H1 (cell line): ENCODE results near the gene OPCML. TPM values are rescaled to one million over a fixed set of nuclear protein-coding genes. Genes with fewer than 3 reads are reported as not detected.

Experiments used
- CTCF ChIA-PET: fragments of 300-600 bp; sonication (Branson Sonifier 250); formaldehyde crosslinking; loops from one replicate; lab custom pipeline; 2021; ENCODE audit not compliant: partially characterized antibody; lab: Charles Lee
- POLR2A ChIA-PET: fragments of 300-600 bp; sonication (Branson Sonifier 250); formaldehyde crosslinking; loops from one replicate; lab custom pipeline; 2021; ENCODE audit warnings: inconsistent platforms; ENCODE audit not compliant: partially characterized antibody; lab: Charles Lee
- DNase-seq, 2 experiments: peaks; one replicate each; pipeline versions ENCODE4 v3.0.0 to v3.0.0-alpha.2; 2010 to 2022; ENCODE audit warnings: low spot score in 2 of 2, low read depth in 1 of 2, mixed read lengths in 1 of 2
- FAIRE-seq: peaks from 2 replicates; lab custom pipeline; 2011; peaks lifted over from hg19 to GRCh38; lab: Jason Lieb, UNC
- H2AFZ ChIP-seq: 2 replicates; pipeline ENCODE4 v1.8.1; 2012; ENCODE audit warnings: low read length, inconsistent platforms
- H2AK5ac ChIP-seq: 2 replicates; pipeline ENCODE4 v1.6.1; 2013; ENCODE audit warnings: low read depth, low read length
- H2BK120ac ChIP-seq: replicated peaks from 2 replicates; pipeline ENCODE3; 2013; ENCODE audit warnings: low read depth, low read length, inconsistent platforms
- H2BK12ac ChIP-seq: 2 replicates; pipeline ENCODE4 v1.6.1; 2013; ENCODE audit warnings: low read depth, low read length
- H2BK15ac ChIP-seq: 2 replicates; pipeline ENCODE4 v1.6.1; 2013; ENCODE audit warnings: low read length
- H2BK20ac ChIP-seq: 2 replicates; pipeline ENCODE4 v1.6.1; 2013; ENCODE audit warnings: low read length
- H2BK5ac ChIP-seq: 2 replicates; pipeline ENCODE4 v1.6.1; 2013; ENCODE audit warnings: low read depth, low read length
- H3K14ac ChIP-seq: 2 replicates; pipeline ENCODE4 v1.6.1; 2013; ENCODE audit warnings: inconsistent platforms; ENCODE audit not compliant: insufficient read length
- H3K18ac ChIP-seq: 2 replicates; pipeline ENCODE4 v1.6.1; 2013; ENCODE audit warnings: low read length; ENCODE audit errors: extremely low read depth
- H3K23ac ChIP-seq: 2 replicates; pipeline ENCODE4 v1.6.1; 2013; ENCODE audit warnings: inconsistent platforms; ENCODE audit not compliant: insufficient read length
- H3K23me2 ChIP-seq: 2 replicates; pipeline ENCODE4 v1.6.1; 2013; ENCODE audit warnings: low read depth, low read length
- H3K27ac ChIP-seq: 2 replicates; pipeline ENCODE4 v1.6.1; 2011; ENCODE audit warnings: low read depth, low read length, inconsistent platforms
- H3K27me3 ChIP-seq, 4 experiments: replicated peaks in 1 of 4; 1 replicate in 1 of 4; 2 replicates in 3 of 4; pipeline versions ENCODE4 v1.6.1 to v1.8.1; 2011 to 2013; ENCODE audit warnings: low read length in 3 of 4, mild to moderate bottlenecking in 3 of 4, inconsistent platforms in 2 of 4, mixed read lengths in 2 of 4, moderate library complexity in 1 of 4; ENCODE audit not compliant: control insufficient read depth in 3 of 4, insufficient read depth in 3 of 4; ENCODE audit errors: extremely low read depth in 1 of 4
- H3K36me3 ChIP-seq, 4 experiments: 2 replicates each; pipeline versions ENCODE4 v1.6.1 to v1.8.1; 2011 to 2013; ENCODE audit warnings: mild to moderate bottlenecking in 4 of 4, low read length in 3 of 4, moderate library complexity in 2 of 4, control low read depth in 1 of 4, inconsistent platforms in 1 of 4; ENCODE audit not compliant: insufficient read depth in 4 of 4, control insufficient read depth in 2 of 4
- H3K4ac ChIP-seq: replicated peaks from 2 replicates; pipeline ENCODE3; 2013; ENCODE audit warnings: low read length, low read depth, mixed read lengths, inconsistent platforms; ENCODE audit not compliant: insufficient read length
- H3K4me1 ChIP-seq, 4 experiments: replicated peaks in 1 of 4; 1 replicate in 1 of 4; 2 replicates in 3 of 4; pipeline versions ENCODE4 v1.6.1 to v1.8.1; 2011 to 2013; ENCODE audit warnings: low read length in 3 of 4, inconsistent platforms in 2 of 4, mixed read lengths in 1 of 4; ENCODE audit not compliant: insufficient read depth in 4 of 4, control insufficient read depth in 3 of 4
- H3K4me2 ChIP-seq, 2 experiments: 2 replicates each; pipeline versions ENCODE4 v1.6.1 to v1.8.1; 2011 to 2013; ENCODE audit warnings: low read depth in 2 of 2, low read length in 2 of 2, control low read depth in 1 of 2, inconsistent platforms in 1 of 2, mild to moderate bottlenecking in 1 of 2; ENCODE audit not compliant: insufficient read depth in 1 of 2
- H3K4me3 ChIP-seq, 4 experiments: fragments of 200-600, 300-600 bp in 1 of 4; sonication (generic), shearing (Covaris generic), sonication (Bioruptor Twin) in 1 of 4; 2 replicates each; pipeline versions ENCODE4 v1.5.1 to v1.8.1; 2011 to 2016; ENCODE audit warnings: low read length in 4 of 4, low read depth in 3 of 4, control low read depth in 2 of 4, inconsistent platforms in 2 of 4, mild to moderate bottlenecking in 2 of 4, mixed read lengths in 1 of 4, moderate library complexity in 1 of 4; ENCODE audit not compliant: insufficient read depth in 2 of 4; ENCODE audit errors: extremely low read depth in 1 of 4
- H3K56ac ChIP-seq: replicated peaks from 2 replicates; pipeline ENCODE3; 2013; ENCODE audit warnings: low read depth, mild to moderate bottlenecking, mixed read lengths, low read length, inconsistent platforms; ENCODE audit not compliant: insufficient read length
- H3K79me1 ChIP-seq: 2 replicates; pipeline ENCODE4 v1.6.1; 2013; ENCODE audit warnings: low read depth, low read length, control low read depth
- H3K79me2 ChIP-seq, 2 experiments: 2 replicates each; pipeline versions ENCODE4 v1.6.1 to v1.8.1; 2012 to 2013; ENCODE audit warnings: low read length in 2 of 2, mild to moderate bottlenecking in 2 of 2, inconsistent platforms in 1 of 2; ENCODE audit not compliant: insufficient read depth in 2 of 2, control insufficient read depth in 1 of 2
- H3K9ac ChIP-seq, 4 experiments: replicated peaks in 1 of 4; 1 replicate in 1 of 4; 2 replicates in 3 of 4; pipeline versions ENCODE4 v1.6.1 to v1.8.1; 2011 to 2013; ENCODE audit warnings: low read depth in 3 of 4, low read length in 3 of 4, control low read depth in 2 of 4, mild to moderate bottlenecking in 2 of 4, moderate library complexity in 2 of 4, inconsistent platforms in 1 of 4; ENCODE audit errors: extremely low read depth in 1 of 4
- H3K9me3 ChIP-seq, 2 experiments: 2 replicates each; pipeline versions ENCODE4 v1.6.1 to v1.8.1; 2012 to 2013; ENCODE audit warnings: mild to moderate bottlenecking in 2 of 2, moderate library complexity in 2 of 2, control low read depth in 1 of 2, inconsistent platforms in 1 of 2, low read depth in 1 of 2, low read length in 1 of 2, mixed read lengths in 1 of 2; ENCODE audit not compliant: insufficient read depth in 2 of 2
- H4K20me1 ChIP-seq, 2 experiments: replicated peaks in 1 of 2; 2 replicates each; pipeline versions ENCODE3 to v1.8.1; 2011 to 2013; ENCODE audit warnings: inconsistent platforms in 2 of 2, low read length in 2 of 2, mild to moderate bottlenecking in 1 of 2; ENCODE audit not compliant: insufficient read depth in 2 of 2, control insufficient read depth in 1 of 2
- H4K5ac ChIP-seq: 2 replicates; pipeline ENCODE4 v1.6.1; 2013; ENCODE audit warnings: low read length, low read depth, mixed read lengths, inconsistent platforms; ENCODE audit not compliant: insufficient read length
- H4K8ac ChIP-seq: 2 replicates; pipeline ENCODE4 v1.8.0; 2013; ENCODE audit warnings: mild to moderate bottlenecking, moderate library complexity, low read length, inconsistent platforms; ENCODE audit not compliant: insufficient read depth; ENCODE audit errors: extremely low read depth
- H4K91ac ChIP-seq: replicated peaks from 2 replicates; pipeline ENCODE3; 2013; ENCODE audit warnings: low read length, mixed read lengths, inconsistent platforms; ENCODE audit not compliant: insufficient read length
- BACH1 ChIP-seq: IDR thresholded peaks from 2 replicates; pipeline ENCODE4 v1.6.1; 2012; ENCODE audit warnings: low read length, improper control_type of control experiment
- CBX5 ChIP-seq: fragments of 300-800, 300-1000 bp; sonication (generic); IDR thresholded peaks from 2 replicates; pipeline ENCODE4 v1.7.1; 2016; ENCODE audit warnings: antibody characterized with exemption, low read length, low read depth
- CEBPB ChIP-seq: IDR thresholded peaks from 2 replicates; pipeline ENCODE4 v1.6.1; 2012; ENCODE audit warnings: low read depth, low read length
- POLR2A ChIP-seq, 2 experiments: IDR thresholded peaks; 1 replicate in 1 of 2; 2 replicates in 1 of 2; pipeline ENCODE4 v1.6.1; 2011; ENCODE audit warnings: low read depth in 2 of 2, low read length in 2 of 2, mild to moderate bottlenecking in 2 of 2; ENCODE audit errors: control extremely low read depth in 1 of 2
- POU5F1 ChIP-seq: IDR thresholded peaks from 2 replicates; pipeline ENCODE4 v1.6.1; 2011; ENCODE audit warnings: low read depth, mild to moderate bottlenecking, low read length, moderate library complexity
- RBBP5 ChIP-seq: IDR thresholded peaks from 2 replicates; pipeline ENCODE4 v1.7.1; 2012; ENCODE audit warnings: low read depth, mild to moderate bottlenecking, inconsistent platforms, low read length, moderate library complexity, borderline replicate concordance
- SAP30 ChIP-seq: fragments of 300-600 bp; sonication (generic); IDR thresholded peaks from 2 replicates; pipeline ENCODE4 v1.7.1; 2012; ENCODE audit warnings: low read length, moderate library complexity, mild to moderate bottlenecking, inconsistent platforms; ENCODE audit not compliant: insufficient read depth, insufficient replicate concordance
- SP1 ChIP-seq: IDR thresholded peaks from 2 replicates; pipeline ENCODE4 v1.6.1; 2011; ENCODE audit warnings: low read depth, low read length
- SUZ12 ChIP-seq: fragments of 200-600 bp; sonication (generic); IDR thresholded peaks from 2 replicates; pipeline ENCODE4 v1.6.1; 2012; ENCODE audit warnings: mild to moderate bottlenecking, inconsistent platforms, low read length, moderate library complexity, mixed read lengths
- USF2 ChIP-seq: IDR thresholded peaks from 2 replicates; pipeline ENCODE4 v1.6.1; 2011; ENCODE audit warnings: low read length, improper control_type of control experiment
- WGBS, 2 experiments: shearing (Covaris generic) in 1 of 2; methylation state at CpG; one replicate each; pipeline versions ENCODE4 v1.1.6 to v1.1.7; 2013 to 2015; ENCODE audit warnings: low lambda C conversion rate in 2 of 2, mixed read lengths in 2 of 2, inconsistent platforms in 1 of 2, low coverage in 1 of 2, missing lambda C conversion rate in 1 of 2; ENCODE audit not compliant: insufficient replicate concordance in 2 of 2, insufficient coverage in 1 of 2, insufficient read length in 1 of 2; ENCODE audit errors: extremely low coverage in 1 of 2, missing lambda C conversion rate in 1 of 2; 5-methylcytosine and 5-hydroxymethylcytosine counted together
- polyA plus RNA-seq, 7 experiments: library from polyadenylated mRNA; depleted of rRNA in 3 of 7; stranded (reverse) in 5 of 7; unstranded in 2 of 7; fragments of >200 nt in 5 of 7; fragments of 200-250 nt in 2 of 7; gene quantifications; 1 replicate in 5 of 7; 2 replicates in 1 of 7; 4 replicates in 1 of 7; pipeline versions ENCODE4 v1.2.1 to v1.2.3, GENCODE V29; 2011 to 2013; ENCODE audit warnings: missing spikeins in 2 of 7, mixed read lengths in 2 of 7
- total RNA-seq: library from RNA; stranded (reverse); fragmentation: NEBNext Ultra II Directional; extraction: Animal tissue kit (Norgen Biotek cat#: 25700); gene quantifications from 2 replicates; pipeline ENCODE4 v1.2.1, GENCODE V29; 2021
- TF ChIP-seq, protein P1 (sequence below): IDR thresholded peaks from 2 replicates; pipeline ENCODE4 v1.6.1; 2012; ENCODE audit warnings: inconsistent platforms

The OPCML gene
- total and polyA plus RNA-seq, 2 of the 8 experiments (the other 6 are each of a cell fraction or from before 2014, with no cell fraction given): 2.3 to 3.1 TPM

DNA sequence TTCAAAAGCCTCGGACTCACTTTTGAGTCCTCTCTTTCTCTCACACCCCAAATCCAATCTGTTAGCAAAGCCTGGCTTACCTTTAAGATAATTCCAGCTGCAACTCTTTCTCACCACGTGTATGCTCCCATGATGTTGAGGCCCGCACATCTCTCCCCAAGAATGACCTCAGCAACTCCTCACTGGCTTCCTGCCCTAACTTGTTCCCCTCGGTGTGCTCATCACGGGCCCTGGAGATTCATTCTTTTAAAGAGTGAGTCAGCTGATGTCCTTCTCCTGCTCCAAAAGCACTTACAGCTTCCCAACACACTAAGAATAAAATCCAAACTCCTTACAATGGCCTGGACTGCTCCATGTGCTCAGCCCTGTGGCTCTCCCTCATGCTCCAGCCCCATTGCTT is 1041.3 kb downstream of the OPCML start:
- no peak overlapping the region for H2BK5ac ChIP-seq
- H3K18ac ChIP-seq: no peak overlapping the region
- H2BK12ac ChIP-seq: no peak overlapping the region
- no peak overlapping the region for H4K8ac ChIP-seq
- H3K27me3 ChIP-seq: no peaks in the 10 kb centered on the region; a peak in 1 of 7 replicates
- H3K4ac ChIP-seq: peak overlapping the region; percentile 94
- H3K23me2 ChIP-seq: no peaks in the 10 kb centered on the region
- no peaks in the 10 kb centered on the region for H3K79me1 ChIP-seq
- no peak overlapping the region for H3K27ac ChIP-seq
- 87% methylated on average over 5 of the region's 5 CpGs; no CpG with 5 or more reads in 1 of the 2 experiments for WGBS, 2 experiments
- H2BK15ac ChIP-seq: no peak overlapping the region
- no peak overlapping the region for H2BK20ac ChIP-seq
- H4K20me1 ChIP-seq: no peaks in the 10 kb centered on the region
- CTCF ChIA-PET: no interaction called here
- FAIRE-seq (no peak), DNase-seq (no peak)
- no peaks in the 10 kb centered on the region for H3K36me3 ChIP-seq
- peaks cover 1 to 3% of the 10 kb centered on the region in 2 experiments; a peak in 1 of 4 replicates for H3K9me3 ChIP-seq
- no peak overlapping the region for H3K4me3 ChIP-seq
- no peak overlapping the region for H4K5ac ChIP-seq
- peaks cover 0 to 6% (median 3%) of the 10 kb centered on the region in 4 experiments; a peak in 4 of 7 replicates for H3K4me1 ChIP-seq
- no peak overlapping the region for H3K9ac ChIP-seq
- POLR2A ChIA-PET: no interaction called here
- H2BK120ac ChIP-seq: no peak overlapping the region
- no peak overlapping the region for H2AK5ac ChIP-seq
- H3K4me2 ChIP-seq: no peak overlapping the region
- H3K79me2 ChIP-seq: no peaks in the 10 kb centered on the region
- H2AFZ ChIP-seq: peak overlapping the region; percentile 11; the same call in 1 of the 2 replicates
- no peak overlapping the region for H3K14ac ChIP-seq
- H3K23ac ChIP-seq: no peak overlapping the region
- H4K91ac ChIP-seq: no peak overlapping the region
- no peak overlapping the region for H3K56ac ChIP-seq
- no peak for TF ChIP-seq POLR2A (IDR thresholded peaks at IDR 0.05; ENCODE audit: control extremely low read depth in 1 of 2, low read depth in 2 of 2, low read length in 2 of 2)
- TF ChIP-seq CEBPB: no peak
- no peak for TF ChIP-seq USF2
- no peak for TF ChIP-seq SUZ12
- no peak for TF ChIP-seq SAP30
- TF ChIP-seq, protein P1, sequence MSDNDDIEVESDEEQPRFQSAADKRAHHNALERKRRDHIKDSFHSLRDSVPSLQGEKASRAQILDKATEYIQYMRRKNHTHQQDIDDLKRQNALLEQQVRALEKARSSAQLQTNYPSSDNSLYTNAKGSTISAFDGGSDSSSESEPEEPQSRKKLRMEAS: no peak
- TF ChIP-seq RBBP5: no peak
- no peak for TF ChIP-seq POU5F1
- no peak for TF ChIP-seq CBX5
- TF ChIP-seq SP1: no peak
- TF ChIP-seq BACH1: no peak
